DOHH2 (cell line): Measurements from ENCODE around the gene PTPN22.

Experiments
- H3F3A ChIP-seq: fragments of 200-600 bp; sonication (generic), shearing (Covaris generic); 2 replicates; pipeline ENCODE4 v1.6.0; 2016; ENCODE audit warnings: antibody characterized with exemption, mild to moderate bottlenecking; ENCODE audit not compliant: control insufficient read depth, insufficient read depth
- H3K27ac ChIP-seq: fragments of 200-600 bp; sonication (generic); 2 replicates; pipeline ENCODE4 v1.5.1; 2014; ENCODE audit warnings: low read depth, mild to moderate bottlenecking, low read length, moderate library complexity
- H3K27me3 ChIP-seq: fragments of 200-600 bp; sonication (generic); 2 replicates; pipeline ENCODE4 v1.6.1; 2014; ENCODE audit warnings: mild to moderate bottlenecking, low read length, mixed read lengths; ENCODE audit not compliant: control insufficient read depth
- H3K36me3 ChIP-seq: fragments of 200-600 bp; sonication (generic); 2 replicates; pipeline ENCODE4 v1.6.1; 2014; ENCODE audit warnings: mild to moderate bottlenecking, low read length, moderate library complexity, mixed read lengths; ENCODE audit not compliant: control insufficient read depth
- H3K4me1 ChIP-seq: fragments of 200-600 bp; sonication (generic); 2 replicates; pipeline ENCODE4 v1.6.1; 2014; ENCODE audit warnings: mild to moderate bottlenecking, low read length, mixed read lengths; ENCODE audit not compliant: control insufficient read depth
- H3K4me2 ChIP-seq: fragments of 200-600 bp; sonication (generic); 2 replicates; pipeline ENCODE4 v1.6.0; 2014; ENCODE audit warnings: mild to moderate bottlenecking, low read length, moderate library complexity
- H3K4me3 ChIP-seq: fragments of 200-600 bp; sonication (generic); 2 replicates; pipeline ENCODE4 v1.5.1; 2014; ENCODE audit warnings: mild to moderate bottlenecking, low read length, mixed read lengths
- H3K79me2 ChIP-seq: fragments of 200-600 bp; sonication (generic); 2 replicates; pipeline ENCODE4 v1.6.1; 2014; ENCODE audit warnings: mild to moderate bottlenecking, low read length, mixed read lengths; ENCODE audit not compliant: control insufficient read depth
- H3K9me2 ChIP-seq: fragments of 200-600 bp; sonication (generic); replicated peaks from 2 replicates; pipeline ENCODE4 v1.6.1; 2014; ENCODE audit warnings: mild to moderate bottlenecking, low read length, mixed read lengths; ENCODE audit not compliant: control insufficient read depth
- H3K9me3 ChIP-seq: fragments of 200-600 bp; sonication (generic); 2 replicates; pipeline ENCODE4 v1.6.1; 2014; ENCODE audit warnings: antibody characterized with exemption, low read length, mixed read lengths; ENCODE audit not compliant: control insufficient read depth, insufficient read depth
- H4K20me1 ChIP-seq: fragments of 200-600 bp; sonication (generic); 2 replicates; pipeline ENCODE4 v1.6.0; 2014; ENCODE audit warnings: low read depth, mild to moderate bottlenecking, antibody characterized with exemption, low read length, moderate library complexity; ENCODE audit not compliant: control insufficient read depth, insufficient read depth
- CTCF ChIP-seq: fragments of 200-600 bp; sonication (generic); IDR thresholded peaks from one replicate; pipeline ENCODE4 v1.5.1; 2014; ENCODE audit warnings: antibody characterized with exemption, mild to moderate bottlenecking, low read depth, low read length; ENCODE audit not compliant: poor library complexity, severe bottlenecking
- EZH2phosphoT487 ChIP-seq: fragments of 200-600 bp; sonication (generic); IDR thresholded peaks from 2 replicates; pipeline ENCODE4 v1.6.1; 2017; ENCODE audit warnings: borderline replicate concordance, mild to moderate bottlenecking, antibody characterized with exemption, low read length, moderate library complexity, mixed read lengths

The PTPN22 gene

GRCh38 chr1:113770031-113770430 is 101.5 kb downstream of the PTPN22 start:
- Histone ChIP-seq H3K79me2 (no peaks in the 10 kb centered on the region), H3K4me3 (no peak overlapping the region), H3K36me3 (peaks cover 43% of the 10 kb centered on the region), H3K27me3 (no peaks in the 10 kb centered on the region), H3K27ac (no peak overlapping the region), H3K4me1 (no peaks in the 10 kb centered on the region), H3K4me2 (no peak overlapping the region), H3K9me3 (no peaks in the 10 kb centered on the region), H3F3A (0 out of 2 replicates have a peak, but pooled peaks cover 4% of the 10 kb centered on the region), H4K20me1 (no peaks in the 10 kb centered on the region), H3K9me2 (no peaks in the 10 kb centered on the region)
- no peak for TF ChIP-seq CTCF
- no peak for TF ChIP-seq EZH2phosphoT487

- no peak overlapping the region for H3K4me2 ChIP-seq
- H3F3A ChIP-seq = 0 out of 2 replicates have a peak, but pooled peaks cover 4% of the 10 kb centered on the region
- no peaks in the 10 kb centered on the region for H3K27me3 ChIP-seq
- no peaks in the 10 kb centered on the region for H3K79me2 ChIP-seq
- no peak overlapping the region for H3K27ac ChIP-seq
- TF ChIP-seq EZH2phosphoT487 (no peak), CTCF (no peak)
- no peaks in the 10 kb centered on the region for H3K4me1 ChIP-seq
- H4K20me1 ChIP-seq = no peaks in the 10 kb centered on the region
- H3K9me2 ChIP-seq = no peaks in the 10 kb centered on the region
- no peak overlapping the region for H3K4me3 ChIP-seq
- peaks cover 47% of the 10 kb centered on the region for H3K36me3 ChIP-seq
- H3K9me3 ChIP-seq = no peaks in the 10 kb centered on the region
Measured at GRCh38 chr1:113769601-113769970, 101.9 kb downstream of the PTPN22 start.

GRCh38 chr1:113768916-113769600 is 102.5 kb downstream of the PTPN22 start:
- no peak overlapping the region for H3K4me2 ChIP-seq

More at GRCh38 chr1:113768916-113769600, 102.5 kb downstream of the PTPN22 start:
- Histone ChIP-seq H3K9me3 (no peaks in the 10 kb centered on the region), H3K4me1 (no peaks in the 10 kb centered on the region), H3K36me3 (peaks cover 49% of the 10 kb centered on the region), H3K27ac (no peak overlapping the region), H3K79me2 (no peaks in the 10 kb centered on the region), H3K4me3 (no peak overlapping the region), H3K27me3 (no peaks in the 10 kb centered on the region), H4K20me1 (no peaks in the 10 kb centered on the region), H3K9me2 (no peaks in the 10 kb centered on the region), H3F3A (0 out of 2 replicates have a peak, but pooled peaks cover 4% of the 10 kb centered on the region)
- TF ChIP-seq EZH2phosphoT487 = no peak
- TF ChIP-seq CTCF = no peak
